HT-29 (cell line): ENCODE results near the gene ROR2. TPM values are rescaled to one million over a fixed set of nuclear protein-coding genes. Genes with fewer than 3 reads are reported as not detected.
A peak's percentile ranks its signal among the peaks of the same experiment; 100 is the strongest.

Experiments
- DNase-seq: peaks from one replicate; pipeline ENCODE4 v3.0.0-alpha.2; 2015; ENCODE audit warnings: low spot score
- total RNA-seq: library from RNA; depleted of rRNA; stranded (reverse); fragments of >200 nt; shearing (Covaris generic); gene quantifications from 2 replicates; pipeline ENCODE4 v1.2.3, GENCODE V29; 2014

Gene ROR2
- total RNA-seq, 1 experiment from 2014 or later: not detected

DNA sequence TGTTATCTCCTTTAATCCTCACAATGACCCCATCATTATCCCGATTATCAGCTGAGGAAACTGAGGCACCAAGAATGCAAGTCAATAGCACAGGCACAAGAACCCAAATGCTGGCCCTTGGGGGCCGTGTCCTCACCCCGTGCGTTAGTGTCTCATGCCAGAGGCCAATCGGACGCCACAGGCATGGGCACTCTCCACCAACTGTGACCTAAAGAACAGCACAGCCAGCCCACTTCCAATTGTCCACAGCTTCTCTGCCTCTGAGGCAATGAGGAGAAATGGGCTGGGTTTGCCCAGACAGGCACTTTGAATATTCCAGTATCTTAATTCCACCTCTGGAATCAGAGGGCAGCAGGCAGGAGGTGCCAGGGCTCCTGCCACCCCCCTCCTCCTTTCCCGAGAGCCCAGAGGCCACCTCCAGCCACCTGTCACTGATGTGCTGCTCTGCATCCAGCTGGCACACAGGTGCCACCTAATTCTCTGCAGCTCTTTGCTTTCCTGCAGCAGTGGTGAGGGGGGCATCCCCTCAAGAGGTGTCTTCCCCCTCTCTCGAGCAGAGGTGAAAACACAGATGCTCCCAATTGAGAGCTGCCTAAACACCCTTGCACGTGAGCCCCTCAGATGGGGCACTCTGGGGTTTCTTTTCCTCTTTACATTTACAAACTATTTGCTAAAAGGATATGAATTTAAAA lies 107.5 kb downstream of the ROR2 start:
- DNase-seq: no peak

DNA sequence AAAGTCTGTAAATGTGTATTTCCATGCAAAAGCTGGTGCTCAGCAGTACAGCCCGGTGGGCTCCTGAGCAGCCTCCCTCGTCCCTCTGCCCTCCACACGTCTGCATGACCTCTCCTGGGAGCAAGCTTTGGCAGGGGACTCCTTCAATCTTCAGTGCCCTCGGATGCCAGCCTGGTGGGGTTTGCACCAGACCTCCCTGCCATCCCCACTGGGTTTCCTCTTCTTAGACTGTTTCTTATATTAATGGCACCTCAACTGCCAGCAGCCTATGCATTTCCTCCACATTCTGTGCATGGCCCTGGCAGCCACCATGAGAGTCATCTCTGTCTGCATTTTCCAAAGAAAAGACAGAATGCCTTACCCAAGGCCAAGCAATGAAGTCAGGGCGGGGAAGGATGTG lies 108.4 kb downstream of the ROR2 start:
- no peak for DNase-seq

DNA sequence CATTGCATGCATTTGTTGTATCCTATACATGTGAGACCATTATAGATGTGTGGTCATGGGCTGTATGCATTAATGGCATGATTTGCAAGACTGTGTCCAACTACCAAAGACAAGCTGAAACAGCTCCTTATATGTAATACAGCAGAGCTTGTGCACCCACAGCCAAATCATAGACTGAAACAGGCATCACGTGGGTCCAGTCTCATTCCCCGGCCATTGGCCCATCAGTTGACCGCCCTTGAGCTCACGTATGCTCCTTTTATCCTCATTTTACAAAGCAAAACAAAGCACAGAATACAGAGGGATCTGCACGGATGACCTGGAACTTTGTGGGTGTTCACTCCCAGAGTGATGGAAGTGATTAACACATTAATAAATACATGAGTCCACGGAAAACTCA lies 109.1 kb downstream of the ROR2 start:
- DNase-seq: no peak

DNA sequence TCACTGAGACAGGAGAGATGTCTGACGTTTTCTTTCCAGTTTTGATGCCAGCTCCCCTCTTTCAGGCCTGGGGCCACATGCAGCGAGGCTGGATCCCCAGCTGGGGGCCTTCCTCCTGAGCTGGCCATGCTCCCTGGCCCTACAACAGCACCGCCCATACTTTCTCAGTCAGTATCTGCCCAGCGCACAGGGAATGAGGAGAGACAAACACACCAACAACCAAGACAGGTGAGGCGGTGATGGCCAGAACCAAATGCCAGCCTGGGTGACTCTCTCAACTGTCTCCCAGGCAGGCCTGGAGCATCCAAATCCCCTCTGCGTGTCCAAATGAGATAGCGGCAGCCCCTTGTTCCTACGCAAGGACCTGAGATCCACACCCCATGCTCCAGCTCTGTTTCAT lies 109.6 kb downstream of the ROR2 start:
- no peak for DNase-seq

DNA sequence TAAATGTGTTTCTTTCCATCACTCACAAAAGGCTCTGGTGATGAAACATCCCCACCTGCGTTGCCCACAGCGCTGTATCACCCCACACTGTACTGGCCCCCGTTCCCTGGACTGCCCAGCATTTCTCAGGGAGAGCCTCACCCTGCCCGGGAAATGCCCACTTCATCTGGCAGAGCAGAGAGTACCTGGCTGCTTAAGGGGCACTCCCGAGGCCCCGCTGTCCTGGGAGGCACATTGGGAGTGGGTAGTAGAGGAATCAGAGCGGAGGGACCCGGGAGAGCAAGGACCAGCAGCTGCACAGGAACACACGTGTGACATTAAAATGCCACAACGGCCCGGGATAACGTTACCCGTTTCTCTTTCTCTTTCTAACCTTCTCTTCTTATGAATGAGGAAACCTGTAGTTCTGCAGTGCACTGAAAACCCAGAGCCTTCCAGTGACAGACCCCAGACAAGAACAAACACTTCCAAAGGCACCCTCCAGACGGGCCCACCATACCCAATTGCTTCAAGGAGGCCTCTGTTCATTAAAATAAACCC lies 110.0 kb downstream of the ROR2 start:
- DNase-seq: no peak

DNA sequence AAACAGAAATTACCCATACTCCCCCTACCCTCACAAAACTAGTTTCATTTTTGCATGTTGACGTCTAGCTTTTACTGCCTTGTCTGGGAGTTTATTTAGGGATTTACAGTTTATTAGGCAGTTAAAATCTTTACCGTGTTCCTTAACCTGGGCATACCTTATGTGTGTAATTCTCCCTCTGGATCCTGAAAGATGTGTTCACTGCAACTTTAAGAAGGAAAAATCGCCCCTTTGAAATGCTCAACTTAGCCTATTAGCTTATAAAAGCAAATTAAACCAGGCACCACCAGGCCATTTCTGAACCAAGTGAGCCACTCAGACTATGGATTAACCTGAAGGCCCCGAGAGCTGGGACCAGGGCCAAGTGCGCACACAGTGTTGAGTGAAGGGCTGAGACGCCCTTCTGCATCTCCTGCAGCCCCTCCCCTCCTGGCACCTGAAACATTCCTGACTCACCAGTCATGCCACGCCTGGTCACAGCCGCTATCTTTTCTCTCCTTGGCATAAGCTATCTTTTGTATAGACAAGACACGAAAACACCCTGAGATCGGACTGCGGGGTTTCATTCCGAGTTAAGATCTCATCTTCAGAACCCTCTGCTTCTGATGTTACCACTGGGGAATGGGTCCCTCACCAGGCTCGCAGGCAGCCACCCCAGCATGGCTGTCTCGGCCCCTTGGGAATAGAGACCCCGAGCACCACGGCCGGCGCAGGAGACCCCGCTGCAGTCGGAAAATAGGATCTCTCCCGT lies 111.9 kb downstream of the ROR2 start:
- DNase-seq: peak; percentile 19

DNA sequence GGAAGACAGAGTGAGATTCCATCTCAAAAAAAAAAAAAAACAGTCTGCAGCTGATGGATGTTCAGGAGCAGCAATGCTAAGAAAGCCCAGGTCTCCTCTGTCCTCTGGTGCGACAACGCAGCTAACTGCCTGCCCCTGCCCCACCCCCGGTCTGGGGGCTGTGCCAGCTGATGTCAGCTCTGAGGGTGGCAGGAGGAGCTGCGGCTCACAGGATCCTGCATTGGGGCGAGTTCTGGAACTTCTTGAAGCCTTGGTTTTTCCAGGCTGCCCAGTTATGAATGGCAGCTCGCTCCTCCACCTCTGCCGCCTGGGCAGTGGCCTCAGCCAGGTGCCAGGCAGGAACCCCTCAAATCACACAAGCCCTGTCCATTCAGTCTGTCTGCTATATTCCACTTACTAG lies 113.5 kb downstream of the ROR2 start:
- no peak for DNase-seq

DNA sequence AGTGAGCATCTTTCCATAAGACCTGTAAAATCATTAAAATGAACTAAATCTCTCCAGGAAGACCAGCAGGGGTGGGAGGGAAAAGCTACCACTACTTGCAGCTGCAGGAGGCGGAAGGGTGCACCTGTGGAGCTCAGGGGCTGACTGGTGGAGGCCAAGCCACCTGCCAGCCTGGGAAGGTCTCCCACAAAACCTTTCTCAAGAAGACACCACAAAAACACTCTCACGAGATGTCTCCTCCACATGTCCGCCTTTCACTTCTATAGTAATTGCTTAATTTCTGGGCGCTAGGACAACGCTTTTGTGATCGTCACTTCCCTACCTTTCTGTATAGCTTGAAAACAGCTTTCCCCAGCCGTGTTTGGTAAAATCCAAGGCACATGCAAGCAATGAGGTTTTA lies 114.4 kb downstream of the ROR2 start:
- DNase-seq: no peak

DNA sequence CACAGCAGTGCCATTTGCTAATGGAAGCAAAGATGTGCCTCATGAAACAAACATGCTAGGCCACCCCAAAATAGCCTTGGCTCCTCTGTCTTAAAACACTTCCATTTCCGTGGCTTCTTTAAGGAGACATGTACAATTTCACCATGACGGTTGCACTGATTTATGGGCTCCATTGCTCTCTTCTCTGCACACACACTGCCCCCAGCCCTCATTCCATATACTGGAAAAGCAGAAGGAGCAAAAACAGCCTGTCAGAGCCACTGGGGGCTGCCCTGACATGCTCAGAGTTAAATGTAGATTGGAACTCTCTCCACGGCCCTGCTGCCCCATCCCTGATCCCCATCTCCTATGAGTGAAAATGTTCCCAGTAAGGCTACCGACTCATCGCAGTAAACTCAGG lies 114.8 kb downstream of the ROR2 start:
- no peak for DNase-seq

DNA sequence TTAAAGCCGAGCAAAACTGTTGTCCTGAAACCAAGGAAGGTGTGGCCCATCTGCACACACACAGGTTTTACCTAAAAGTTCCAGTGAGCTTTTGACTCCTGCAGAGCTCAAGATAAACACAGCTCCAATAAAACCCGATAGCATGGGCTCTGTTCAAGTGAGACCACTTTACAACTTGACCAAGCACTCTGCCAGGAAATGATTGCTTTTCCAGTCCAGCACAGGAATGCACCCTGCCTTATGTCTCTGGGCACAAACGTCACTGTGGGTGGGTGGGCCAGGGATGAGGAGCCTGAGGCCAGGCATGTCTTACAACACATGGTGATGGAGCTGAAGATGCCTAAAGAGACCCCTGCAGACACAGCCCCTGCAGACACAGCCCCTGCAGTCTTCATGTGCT lies 115.3 kb downstream of the ROR2 start:
- DNase-seq: no peak

DNA sequence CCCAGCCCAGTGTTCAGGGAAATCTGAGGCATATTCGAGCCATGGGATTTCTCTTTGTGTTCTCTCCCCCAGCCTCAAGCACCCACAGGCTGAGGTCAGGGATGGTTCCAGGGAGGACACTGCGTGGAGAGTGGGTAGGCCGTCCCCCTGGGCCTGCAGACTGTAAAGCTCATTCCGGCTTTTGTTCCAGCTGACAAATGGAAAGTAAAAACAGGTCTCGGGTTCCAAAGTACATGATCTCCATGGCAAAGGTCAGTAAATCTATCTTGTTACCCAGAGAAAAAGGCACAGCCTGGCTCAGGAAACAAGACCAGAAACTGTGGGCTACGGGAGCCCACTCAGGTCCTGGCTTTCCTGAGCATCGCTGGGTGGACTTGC lies 116.2 kb downstream of the ROR2 start:
- DNase-seq: no peak

DNA sequence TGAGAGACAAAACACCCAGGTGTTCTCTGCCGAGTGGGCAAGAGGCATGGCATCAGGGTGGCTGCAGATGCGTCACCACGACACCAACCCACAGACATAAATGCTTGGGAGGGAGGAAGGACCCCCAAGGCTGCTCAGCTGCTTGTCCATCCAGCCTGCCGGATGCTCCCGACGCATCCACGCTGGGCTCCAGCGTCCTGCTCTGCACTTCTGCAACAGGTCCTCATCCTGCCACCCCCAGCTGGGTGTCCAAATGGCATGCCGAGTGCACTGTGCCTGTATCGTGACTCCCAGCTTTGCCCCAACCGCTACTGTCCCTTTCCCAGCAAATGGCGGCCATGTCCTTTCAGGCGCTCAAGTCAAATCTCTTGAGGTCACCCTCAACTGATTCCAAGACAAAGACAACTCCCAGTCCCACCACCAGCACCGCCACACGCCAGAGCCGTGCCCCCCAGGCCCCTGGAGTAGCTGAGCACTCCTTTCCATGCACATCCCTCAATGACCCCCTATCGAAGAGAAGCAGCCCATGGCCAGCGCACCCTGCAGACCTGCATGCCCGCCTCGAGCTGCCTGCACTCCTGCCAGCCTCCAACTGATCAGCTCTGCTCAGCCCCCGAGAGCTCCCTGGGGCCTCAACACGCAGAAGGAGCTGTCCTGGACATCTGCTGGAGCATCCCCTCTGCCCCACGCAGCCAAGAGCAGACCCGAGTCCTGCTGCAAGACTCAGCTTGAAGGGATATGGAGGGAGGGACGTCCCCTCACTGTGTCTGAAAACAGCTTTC lies 116.7 kb downstream of the ROR2 start:
- no peak for DNase-seq

DNA sequence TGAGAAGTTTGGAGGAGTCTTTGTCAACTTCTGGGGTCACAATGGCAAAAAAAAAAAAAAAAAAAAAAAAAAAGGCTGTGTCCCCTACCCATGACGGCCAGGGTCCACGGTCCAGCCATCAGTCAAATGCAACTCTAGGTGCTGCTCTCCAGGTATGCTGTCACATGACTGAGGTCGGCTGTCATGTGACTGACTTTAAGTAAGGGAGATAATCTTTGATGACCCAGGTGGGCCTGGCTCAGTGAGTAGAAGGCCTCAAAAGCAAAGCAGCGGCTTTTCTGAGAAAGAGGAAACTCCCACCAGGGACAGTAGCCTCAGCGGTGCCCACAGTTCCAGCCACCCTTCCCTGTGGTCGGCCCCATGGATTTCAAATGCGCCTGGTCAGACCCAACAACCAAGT lies 117.7 kb downstream of the ROR2 start:
- DNase-seq: no peak

DNA sequence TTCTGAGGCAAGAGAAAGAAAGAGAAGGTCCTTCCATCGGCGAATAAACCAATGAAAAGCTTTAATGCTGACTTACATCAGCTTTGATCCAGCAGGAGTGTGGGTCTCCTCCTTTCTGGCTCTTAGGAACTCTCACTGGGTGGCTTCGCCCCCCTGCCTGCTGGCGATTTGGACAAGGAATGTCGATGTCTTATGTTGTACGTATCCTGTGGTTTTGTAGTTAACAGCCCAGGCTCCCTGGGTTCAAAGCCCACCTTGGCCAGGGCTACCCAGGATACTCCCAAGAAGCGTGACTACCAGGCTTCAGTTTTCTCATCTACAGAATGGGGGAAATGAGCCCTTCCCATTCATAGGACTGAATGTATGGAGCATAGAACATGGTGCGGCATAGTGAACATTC lies 124.2 kb downstream of the ROR2 start:
- no peak for DNase-seq

DNA sequence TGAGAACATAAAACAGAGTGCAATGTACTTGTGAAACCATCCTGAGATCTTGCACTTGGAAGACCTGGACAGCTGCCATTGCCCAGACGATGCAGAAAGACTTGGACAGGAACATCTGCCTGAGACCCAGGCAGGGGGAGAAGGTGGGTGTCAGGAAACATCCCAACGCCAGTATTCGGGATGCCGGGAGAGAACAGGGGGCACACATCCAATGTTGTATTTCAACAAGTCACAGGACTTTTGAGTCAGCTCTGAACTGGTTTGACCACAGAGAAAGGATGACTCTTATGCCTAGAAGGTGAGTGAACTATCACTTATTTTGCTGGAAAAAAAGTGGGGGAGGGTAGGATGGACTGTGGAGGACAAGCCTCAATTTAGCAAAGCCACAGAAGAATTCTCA lies 124.6 kb downstream of the ROR2 start:
- DNase-seq: no peak

DNA sequence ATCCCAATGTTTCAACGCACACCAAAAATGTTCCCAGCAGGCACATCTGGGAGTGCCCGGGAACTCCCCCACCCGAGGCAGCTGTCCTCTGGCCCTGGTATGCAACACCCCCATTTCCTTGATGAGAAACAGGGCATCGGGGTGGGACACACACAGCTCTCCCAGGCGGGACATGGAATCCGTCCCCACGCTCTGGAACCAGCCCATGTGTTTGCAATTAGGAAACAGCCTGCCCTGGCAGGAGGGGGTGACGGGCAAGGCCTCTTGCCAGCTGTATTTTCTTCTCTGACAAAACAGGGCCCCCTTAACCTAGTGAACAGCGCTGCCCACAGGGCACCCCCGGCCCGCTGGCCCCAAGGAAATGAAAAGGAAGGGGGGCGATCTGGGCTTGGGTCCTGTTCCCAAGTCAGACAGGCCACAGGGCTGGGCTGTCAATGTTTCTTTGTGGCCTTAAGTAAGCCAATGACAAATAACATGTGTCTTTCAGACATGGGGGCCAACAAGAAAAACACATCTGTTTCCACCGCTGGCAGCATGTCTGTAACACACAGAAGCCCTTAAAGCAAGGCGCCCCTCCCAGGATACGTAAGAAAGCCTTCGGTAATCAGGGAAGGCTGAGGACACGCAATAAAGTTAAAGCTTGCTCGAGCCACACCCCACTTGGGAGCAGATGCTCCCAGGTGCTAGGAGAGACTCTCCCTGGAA lies 125.3 kb downstream of the ROR2 start:
- DNase-seq: no peak

DNA sequence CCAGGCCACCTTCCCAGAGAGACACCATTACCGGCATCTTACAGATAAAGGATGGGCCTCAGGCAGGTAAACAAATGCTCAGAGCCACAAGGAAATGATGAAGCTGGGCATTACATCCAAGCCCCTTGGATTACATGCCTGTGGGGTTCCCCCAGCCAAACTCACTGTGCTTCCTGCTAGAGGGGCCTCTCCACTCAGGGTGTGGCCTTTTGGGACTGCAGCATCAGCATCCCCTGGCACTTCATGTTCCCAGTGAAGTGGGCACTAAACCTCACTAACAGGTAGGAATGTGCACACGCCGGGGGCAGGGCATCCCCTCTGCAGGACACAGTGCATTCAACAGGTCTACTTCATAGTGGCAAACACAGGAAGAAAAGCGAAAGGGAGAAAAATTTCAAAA lies 125.9 kb downstream of the ROR2 start:
- no peak for DNase-seq

DNA sequence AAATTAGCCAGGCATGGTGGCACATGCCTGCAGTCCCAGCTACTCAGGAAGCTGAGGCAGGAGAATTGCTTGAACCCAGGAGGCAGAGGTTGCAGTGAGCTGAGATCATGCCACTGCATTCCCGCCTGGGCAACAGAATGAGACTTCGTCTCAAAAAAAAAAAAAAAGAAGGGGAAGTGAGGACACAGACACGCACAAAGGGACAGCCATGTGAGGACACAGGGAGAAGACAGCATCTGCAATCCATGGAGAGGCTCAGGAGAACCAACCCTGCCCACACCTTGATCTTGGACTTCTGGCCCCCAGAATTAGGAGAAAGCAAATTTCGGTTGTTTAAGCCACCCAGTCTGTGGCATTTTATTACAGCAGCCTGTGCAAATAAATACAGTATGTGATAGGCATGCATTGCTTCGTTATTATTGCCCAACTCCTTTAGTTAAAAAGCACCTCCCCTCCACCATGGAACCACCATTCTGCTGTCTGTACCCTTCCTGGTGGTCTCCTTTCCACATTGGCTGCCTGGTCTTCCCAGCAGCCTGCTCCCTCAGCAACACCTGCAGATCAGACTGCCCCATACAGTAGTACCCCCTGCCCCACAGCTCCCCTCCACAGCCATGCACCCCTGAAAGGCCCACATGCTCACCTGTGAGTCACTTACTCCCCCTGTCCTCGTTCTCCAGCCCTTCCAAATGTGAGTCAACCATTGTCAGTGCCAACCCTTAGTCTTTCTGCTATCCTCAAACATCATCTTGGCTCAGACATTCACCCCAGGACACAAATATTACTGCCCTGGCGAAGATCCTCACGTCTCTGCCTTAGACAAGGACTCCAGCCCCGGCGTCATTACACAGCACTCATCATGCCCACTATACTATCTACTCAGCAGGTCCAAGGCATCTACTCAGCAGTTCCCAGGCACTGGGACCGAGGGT lies 128.8 kb downstream of the ROR2 start:
- DNase-seq: no peak

DNA sequence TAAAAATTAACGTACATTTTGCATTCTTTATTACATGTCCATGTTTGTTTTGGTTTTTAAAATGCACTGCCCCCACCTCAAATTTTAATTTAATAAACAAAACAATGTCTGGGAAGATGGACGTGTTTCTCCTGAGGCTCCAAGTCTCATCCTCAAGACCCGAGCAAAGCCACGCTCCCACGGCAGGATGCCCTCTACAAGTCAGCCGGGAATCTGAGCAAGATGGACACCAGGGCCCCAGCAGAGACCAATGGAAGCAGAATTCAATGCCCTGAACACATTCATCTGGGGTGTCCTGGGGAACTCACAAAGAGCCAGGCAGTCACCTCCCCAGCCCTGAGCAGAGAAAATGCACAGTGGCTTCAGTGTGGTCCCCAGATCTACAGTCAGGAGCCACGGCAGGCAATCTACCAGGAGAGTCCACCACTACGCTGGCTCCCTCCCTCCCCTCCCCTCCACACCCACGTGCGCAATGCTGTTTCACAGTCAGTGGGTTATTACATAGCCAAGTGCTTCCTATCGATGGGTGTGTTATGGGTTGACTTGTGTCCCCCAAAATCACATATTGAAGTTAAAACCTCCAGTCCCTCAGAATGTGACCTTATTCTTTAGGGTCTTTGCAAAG lies 129.8 kb downstream of the ROR2 start:
- DNase-seq: no peak
